ENCODE measurements around the gene OR10A7.

DNA sequence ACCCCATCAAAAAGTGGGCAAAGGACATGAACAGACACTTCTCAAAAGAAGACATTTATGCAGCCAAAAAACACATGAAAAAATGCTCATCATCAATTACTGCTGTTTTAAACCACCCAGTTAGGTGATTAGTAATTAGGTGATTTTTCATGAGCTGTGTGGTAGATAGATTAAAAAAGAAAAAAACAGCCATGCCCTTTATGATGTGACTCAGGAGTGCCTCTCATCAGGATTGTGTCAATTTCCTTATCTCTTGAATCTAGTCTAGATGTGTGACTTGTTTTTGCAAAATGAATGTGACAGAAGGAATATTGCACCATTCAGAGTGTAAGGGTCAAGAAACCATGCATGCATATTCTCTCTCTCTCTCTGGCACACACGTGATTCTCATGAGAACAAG lies 5.7 kb downstream of the OR10A7 start:
- TF ChIP-seq, protein P1, sequence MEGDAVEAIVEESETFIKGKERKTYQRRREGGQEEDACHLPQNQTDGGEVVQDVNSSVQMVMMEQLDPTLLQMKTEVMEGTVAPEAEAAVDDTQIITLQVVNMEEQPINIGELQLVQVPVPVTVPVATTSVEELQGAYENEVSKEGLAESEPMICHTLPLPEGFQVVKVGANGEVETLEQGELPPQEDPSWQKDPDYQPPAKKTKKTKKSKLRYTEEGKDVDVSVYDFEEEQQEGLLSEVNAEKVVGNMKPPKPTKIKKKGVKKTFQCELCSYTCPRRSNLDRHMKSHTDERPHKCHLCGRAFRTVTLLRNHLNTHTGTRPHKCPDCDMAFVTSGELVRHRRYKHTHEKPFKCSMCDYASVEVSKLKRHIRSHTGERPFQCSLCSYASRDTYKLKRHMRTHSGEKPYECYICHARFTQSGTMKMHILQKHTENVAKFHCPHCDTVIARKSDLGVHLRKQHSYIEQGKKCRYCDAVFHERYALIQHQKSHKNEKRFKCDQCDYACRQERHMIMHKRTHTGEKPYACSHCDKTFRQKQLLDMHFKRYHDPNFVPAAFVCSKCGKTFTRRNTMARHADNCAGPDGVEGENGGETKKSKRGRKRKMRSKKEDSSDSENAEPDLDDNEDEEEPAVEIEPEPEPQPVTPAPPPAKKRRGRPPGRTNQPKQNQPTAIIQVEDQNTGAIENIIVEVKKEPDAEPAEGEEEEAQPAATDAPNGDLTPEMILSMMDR (IDR thresholded peaks at IDR 0.05), result no peak
- TF ChIP-seq EZH2 (IDR thresholded peaks at IDR 0.05) (no peak), EZH2phosphoT487 (IDR thresholded peaks at IDR 0.05) (no peak)
